Heart left ventricle (tissue), 13 donors: ENCODE data around the gene AMOTL2.

Experiments
- CTCF ChIP-seq, 12 donors: fragments of 200-600 bp; sonication (generic) in 4 of 12; IDR thresholded peaks; one replicate each; pipeline versions ENCODE4 v1.5.0 to v1.8.0; 2018 to 2022; ENCODE audit warnings: antibody characterized with exemption in 12 of 12, mild to moderate bottlenecking in 5 of 12
- POLR2A ChIP-seq, 2 donors: fragments of 450-650 bp; IDR thresholded peaks; one replicate each; pipeline ENCODE4 v1.6.1; 2017; ENCODE audit warnings: antibody characterized with exemption in 2 of 2, mild to moderate bottlenecking in 2 of 2, moderate library complexity in 2 of 2
- donor health status: ischemic (EF 13 %, LVEDD 7.1; RV severe dilation, severe dysfunction).
- donor health status: DM: no; HTN: yes; CAD: no.
- donor health status: DM: no; HTN: no; CAD: no.
- donor health status: ischemic (EF 25% LVEDD 6.9; RV normal size, moderate dysfunction).
- donor health status: ischemic (EF 25% LVEDD 5.7; RV mildly dilated, moderate dysfunction).
- donor health status: ischemic (EF 35%, LVEDD 5.7; RV mildly dilated, moderate dysfunction).
- donor health status: nonischemic (EF 11% LVEDD 7.7; RV severe dilation, severe dysfunction).
- donor health status: DM: yes; HTN: yes; CAD: no.
- donor health status: PGD.
- donor health status: ischemic (EF 29% LVEDD 5.4; RV normal size, mild dysfunction).
- donor health status: nonischemic (EF 23%, LVEDD 6.1; RV moderate dilation, normal function).

GRCh38 chr3:134338201-134338512, 36.1 kb downstream of the AMOTL2 start:
- TF ChIP-seq CTCF (IDR thresholded peaks at IDR 0.05) (no peak), POLR2A (IDR thresholded peaks at IDR 0.05) (no peak)
